NCI-H1436 treated with DMSO at 0.1 percent for 48 hours (cell line): ENCODE measurements around the gene ATCAY.

Experiments used
- DNase-seq: peaks from one replicate; lab custom pipeline; 2025; lab: John Stamatoyannopoulos, UW

ATCAY gene

DNA sequence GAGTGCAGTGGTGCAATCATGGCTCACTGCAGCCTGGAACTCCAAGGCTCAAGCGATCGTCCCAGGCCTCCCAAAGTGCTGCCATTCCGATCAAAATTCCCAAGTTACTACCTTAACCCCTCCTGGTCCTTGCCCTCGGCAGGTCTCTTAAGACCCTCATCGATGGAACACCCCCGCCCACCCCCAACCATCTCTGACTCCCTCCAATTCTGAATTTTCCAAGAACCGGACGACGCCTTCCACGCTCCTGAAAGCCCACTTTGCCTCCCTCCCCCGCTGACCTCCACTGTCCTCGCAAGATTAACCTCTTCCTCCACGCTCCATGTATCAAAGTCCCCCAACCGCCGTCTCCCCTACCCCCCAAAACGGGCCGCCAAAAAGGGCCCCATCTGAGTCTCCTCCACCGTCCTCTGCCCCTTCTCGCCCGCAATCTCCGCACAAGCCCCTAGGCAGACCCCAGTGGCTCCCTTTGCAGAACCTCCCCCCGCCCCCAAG, 89.9 kb downstream of the ATCAY start:
- DNase-seq = no peak

DNA sequence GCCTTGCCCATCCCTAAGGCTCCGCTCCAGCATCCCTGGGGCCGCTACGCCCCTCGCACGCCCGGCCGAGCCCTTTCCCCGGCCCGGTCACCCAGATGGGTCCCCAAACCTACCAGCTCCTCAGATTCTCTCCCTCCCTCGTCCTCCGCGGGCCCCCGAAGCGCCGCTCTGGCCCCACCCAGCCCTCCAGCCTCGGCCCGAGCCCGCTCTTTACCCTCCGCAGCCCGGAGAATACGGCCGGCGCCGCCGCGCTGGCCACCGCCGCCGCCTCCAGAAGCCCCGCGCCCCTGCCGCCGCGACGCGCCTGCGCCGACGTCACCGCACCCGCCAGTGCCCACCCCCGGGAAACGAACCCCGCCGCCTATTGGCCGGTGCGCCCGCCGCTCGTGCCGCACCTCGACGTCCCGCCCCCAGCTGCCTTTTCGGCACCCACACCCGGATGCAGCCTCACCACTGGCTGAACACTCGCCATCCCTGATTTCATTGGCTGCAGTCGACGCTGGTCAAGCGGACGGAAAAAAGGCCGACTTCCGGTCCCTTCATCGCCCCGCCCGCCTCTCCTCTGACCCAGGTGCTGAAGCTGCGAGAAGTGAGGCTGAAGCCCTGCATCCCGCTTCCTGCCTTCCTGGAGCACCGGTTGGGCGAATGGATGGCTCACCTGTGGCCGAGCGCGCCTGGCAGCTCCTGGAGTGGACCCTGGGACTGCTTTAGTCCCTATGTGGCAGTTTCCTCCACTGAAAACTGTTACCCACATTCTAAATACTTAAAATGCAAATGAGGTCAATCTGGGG, 90.5 kb downstream of the ATCAY start, which contains the start of gene DAPK3:
TSS of gene DAPK3 (minus strand) at position 292 of the 791 bp plus-strand sequence. CDS start 1,364 bp downstream, outside the sequence.
- DNase-seq = peak; percentile 83

DNA sequence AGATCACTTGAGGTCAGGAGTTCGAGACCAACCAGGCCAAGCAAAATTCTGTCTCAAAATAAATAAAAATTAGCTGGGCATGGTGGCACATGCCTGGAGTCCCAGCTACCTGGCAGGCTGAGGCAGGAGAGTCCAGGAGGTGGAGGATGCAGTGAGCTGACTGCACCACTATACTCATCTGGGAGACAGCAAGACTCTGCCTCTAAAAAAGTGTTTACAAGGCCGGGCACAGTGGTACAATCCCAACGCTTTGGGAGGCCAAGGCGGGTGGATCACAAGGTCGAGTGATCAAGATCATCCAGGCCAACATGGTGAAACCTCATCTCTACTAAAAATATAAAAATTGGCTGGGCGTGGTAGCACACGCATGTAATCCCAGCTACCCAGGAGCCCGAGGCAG, 94.7 kb downstream of the ATCAY start:
- no peak for DNase-seq

DNA sequence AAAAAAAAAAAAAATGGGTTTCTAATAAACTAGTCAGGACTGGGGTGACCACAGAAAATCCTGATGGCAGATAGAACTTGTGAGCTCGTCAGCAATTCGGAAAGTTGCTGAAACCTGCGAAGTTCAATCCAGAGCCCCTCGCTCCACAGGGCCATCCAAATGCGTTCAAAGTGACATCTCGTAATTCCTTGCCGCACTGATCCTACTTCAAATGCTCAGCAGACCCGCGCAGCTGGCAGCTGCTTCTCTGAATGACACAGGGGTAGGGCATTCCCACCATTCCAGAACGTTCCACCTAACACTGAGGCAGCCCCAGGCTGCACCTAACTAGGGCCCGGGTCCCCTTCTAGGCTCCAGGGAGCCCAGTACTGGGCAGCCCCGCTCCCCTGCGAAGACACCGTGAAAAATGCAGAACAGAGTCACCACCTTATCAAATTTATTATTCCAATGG, 95.2 kb downstream of the ATCAY start:
- DNase-seq = no peak

GRCh38 chr19:3976495-3977241, 96.2 kb downstream of the ATCAY start:
- no peak for DNase-seq
